K562 (cell line): Measurements from ENCODE around the gene PLA2G2C. TPM values are rescaled to one million over a fixed set of nuclear protein-coding genes. Genes with fewer than 3 reads are reported as not detected.

Experiments used
- ATAC-seq: fragments of 200-7000 bp; cut with Tn5 transposase; 3 replicates; pipeline ENCODE4 v1.9.1; 2020; ENCODE audit warnings: moderate library complexity
- BruUV-seq: library from RNA; stranded (reverse); fragments of 400-500 nt; replicated peaks from 2 replicates; lab custom pipeline; 2021; lab: Mats Ljungman, UMichigan
- CTCF ChIA-PET: fragments of 300-600 bp; formaldehyde crosslinking; extraction: SDS; loops from one replicate; lab custom pipeline; 2021; ENCODE audit warnings: low intra/inter-chr PET ratio; lab: Yijun Ruan, JAX
- POLR2A ChIA-PET: fragments of 300-600, 350-650 bp; sonication (Branson Sonifier 250); formaldehyde crosslinking; extraction: SDS; loops from one replicate; lab custom pipeline; 2021; ENCODE audit warnings: antibody characterized with exemption, inconsistent platforms; lab: Yijun Ruan, JAX
- DNase-seq, 4 experiments: peaks; one replicate each; pipeline versions ENCODE4 v3.0.0 to v3.0.0-alpha.2; 2011 to 2018; ENCODE audit warnings: low spot score in 3 of 4, mixed read lengths in 3 of 4; ENCODE audit errors: extremely low read depth in 1 of 4
- FAIRE-seq: peaks from 2 replicates; lab custom pipeline; 2011; peaks lifted over from hg19 to GRCh38; lab: Jason Lieb, UNC
- H2AFZ ChIP-seq: 2 replicates; pipeline ENCODE4 v1.6.0; 2011; ENCODE audit warnings: low read depth, low read length, control low read depth, inconsistent platforms
- H3K27ac ChIP-seq: fragments of 200-600 bp; 3 replicates; pipeline ENCODE4 v1.8.0; 2011; ENCODE audit warnings: low read depth, mild to moderate bottlenecking, control low read depth, inconsistent platforms, low read length, moderate library complexity, mixed read lengths; ENCODE audit errors: extremely low read depth
- H3K27me3 ChIP-seq, 2 experiments: fragments of 300-600 bp in 1 of 2; 2 replicates in 1 of 2; 3 replicates in 1 of 2; pipeline versions ENCODE4 v1.6.0 to v1.8.0; 2011; ENCODE audit warnings: inconsistent platforms in 2 of 2, low read length in 2 of 2, mild to moderate bottlenecking in 1 of 2, mixed read lengths in 1 of 2, moderate library complexity in 1 of 2; ENCODE audit not compliant: control insufficient read depth in 2 of 2, insufficient read depth in 2 of 2
- H3K36me3 ChIP-seq: fragments of 300-600 bp; 3 replicates; pipeline ENCODE4 v1.8.0; 2011; ENCODE audit warnings: mild to moderate bottlenecking, low read length, inconsistent platforms; ENCODE audit not compliant: control insufficient read depth, insufficient read depth
- H3K4me1 ChIP-seq, 2 experiments: fragments of 200-600 bp in 1 of 2; replicated peaks in 1 of 2; 2 replicates in 1 of 2; 3 replicates in 1 of 2; pipeline versions ENCODE4 v1.5.1 to v1.8.0; 2011; ENCODE audit warnings: inconsistent platforms in 2 of 2, low read length in 2 of 2, mild to moderate bottlenecking in 1 of 2, mixed read lengths in 1 of 2, moderate library complexity in 1 of 2; ENCODE audit not compliant: control insufficient read depth in 2 of 2, insufficient read depth in 2 of 2
- H3K4me2 ChIP-seq: 2 replicates; pipeline ENCODE4 v1.6.1; 2011; ENCODE audit warnings: low read length, control low read depth, inconsistent platforms, mixed read lengths; ENCODE audit not compliant: insufficient read depth
- H3K4me3 ChIP-seq: fragments of 200-600 bp; sonication (generic), shearing (Covaris generic); 2 replicates; pipeline ENCODE4 v1.5.1; 2016; ENCODE audit warnings: control low read depth, inconsistent platforms
- H3K79me2 ChIP-seq: fragments of 200-600 bp; 3 replicates; pipeline ENCODE4 v1.8.0; 2011; ENCODE audit warnings: low read length, inconsistent platforms; ENCODE audit not compliant: control insufficient read depth, insufficient read depth
- H3K9ac ChIP-seq, 2 experiments: 2 replicates each; pipeline versions ENCODE4 v1.6.0 to v1.6.1; 2011; ENCODE audit warnings: low read depth in 2 of 2, low read length in 2 of 2, control low read depth in 1 of 2, inconsistent platforms in 1 of 2, mild to moderate bottlenecking in 1 of 2, mixed read lengths in 1 of 2; ENCODE audit not compliant: insufficient read depth in 1 of 2
- H3K9me1 ChIP-seq: one replicate; pipeline ENCODE4 v1.6.0; 2011; ENCODE audit warnings: inconsistent platforms, mild to moderate bottlenecking, low read length, moderate library complexity; ENCODE audit not compliant: control insufficient read depth, insufficient read depth
- H3K9me3 ChIP-seq: replicated peaks from 2 replicates; pipeline ENCODE4 v1.5.1; 2011; ENCODE audit warnings: low read depth, low read length, inconsistent platforms; ENCODE audit not compliant: control insufficient read depth, insufficient read depth
- H4K20me1 ChIP-seq: replicated peaks from 2 replicates; pipeline ENCODE4 v1.6.1; 2011; ENCODE audit warnings: low read length, inconsistent platforms, mixed read lengths; ENCODE audit not compliant: control insufficient read depth, insufficient read depth
- CBX5 ChIP-seq: IDR thresholded peaks from 2 replicates; pipeline ENCODE4 v1.6.1; 2014; ENCODE audit warnings: low read depth, borderline replicate concordance
- MTA2 ChIP-seq: fragments of 450-650 bp; IDR thresholded peaks from 2 replicates; pipeline ENCODE4 v1.6.1; 2016; ENCODE audit warnings: low read depth
- NCOA4 ChIP-seq: fragments of 450-650 bp; IDR thresholded peaks from 2 replicates; pipeline ENCODE4 v1.6.1; 2018; ENCODE audit warnings: mild to moderate bottlenecking; ENCODE audit not compliant: partially characterized antibody
- NCOA6 ChIP-seq: fragments of 450-650 bp; IDR thresholded peaks from 2 replicates; pipeline ENCODE4 v1.6.1; 2017; ENCODE audit warnings: mild to moderate bottlenecking
- POLR2AphosphoS5 ChIP-seq: IDR thresholded peaks from 2 replicates; pipeline ENCODE4 v1.6.1; 2011; ENCODE audit warnings: mild to moderate bottlenecking, low read depth, low read length, moderate library complexity; ENCODE audit not compliant: control insufficient read depth, insufficient read depth
- RB1 ChIP-seq: fragments of 450-650 bp; IDR thresholded peaks from 2 replicates; pipeline ENCODE4 v1.6.1; 2017; ENCODE audit warnings: low read depth, mild to moderate bottlenecking
- SMAD1 ChIP-seq: fragments of 150-350 bp; IDR thresholded peaks from 2 replicates; pipeline ENCODE4 v1.6.1; 2014; ENCODE audit warnings: low read length, low read depth; ENCODE audit not compliant: partially characterized antibody
- ZNF436 ChIP-seq: fragments of 250-450, 450-650 bp; sonication (Bioruptor Pico); formaldehyde crosslinking; IDR thresholded peaks from 2 replicates; pipeline ENCODE4 v1.7.0; 2020; ENCODE audit warnings: mild to moderate bottlenecking
- ZNF77 ChIP-seq: fragments of 250-450 bp; sonication (Bioruptor Pico); IDR thresholded peaks from 2 replicates; pipeline ENCODE4 v1.5.0; 2020
- ZSCAN32 ChIP-seq: fragments of 450-650 bp; formaldehyde crosslinking; IDR thresholded peaks from 2 replicates; pipeline ENCODE4 v1.4.0; 2020; ENCODE audit warnings: mild to moderate bottlenecking, moderate library complexity
- WGBS: fragments of 100-300 bp; shearing (Covaris generic); methylation state at CpG from one replicate; pipeline ENCODE4 v1.1.6; 2016; ENCODE audit warnings: low coverage, mixed read lengths; ENCODE audit not compliant: insufficient coverage; ENCODE audit errors: missing lambda C conversion rate; 5-methylcytosine and 5-hydroxymethylcytosine counted together
- in situ Hi-C: fragments of 300-500 bp; cut with MboI; formaldehyde crosslinking; loops from 4 replicates; pipeline ENCODE4 v1.15.0; 2018; ENCODE audit warnings: inconsistent platforms, mixed read lengths
- intact Hi-C: fragments of 100-400 bp; cut with micrococcal nuclease; formaldehyde crosslinking; loops from 2 replicates; pipeline ENCODE4 v1.14.2; 2022
- polyA plus RNA-seq, 8 experiments: library from polyadenylated mRNA; depleted of rRNA in 4 of 8; stranded (reverse) in 5 of 8; unstranded in 3 of 8; fragments of >200 nt; fragmentation: Nextera tagmentation in 2 of 8; fragmentation: Illumina TruSeq in 1 of 8; extraction: Ambion mirVana in 2 of 8; extraction: Trizol in 1 of 8; gene quantifications; 2 replicates each; pipeline versions ENCODE4 v1.2.1 to v1.2.3, GENCODE V29; 2011 to 2014; ENCODE audit warnings: inconsistent platforms in 1 of 8, missing spikeins in 1 of 8
- total RNA-seq, 7 experiments: library from RNA; depleted of rRNA in 6 of 7; stranded (reverse); fragments of >200 nt in 6 of 7; fragmentation: Illumina TruSeq in 2 of 7; extraction: Trizol in 2 of 7; gene quantifications; 2 replicates each; pipeline versions ENCODE4 v1.2.1 to v1.2.3, GENCODE V29; 2011 to 2021; ENCODE audit warnings: low replicate concordance in 1 of 7
- TF ChIP-seq, protein P1 (sequence below): IDR thresholded peaks from 2 replicates; pipeline ENCODE4 v1.6.1; 2016; ENCODE audit warnings: missing genetic modification characterization, missing compliant biosample characterization

PLA2G2C gene
- total and polyA plus RNA-seq, 9 of the 15 experiments (the other 6 are each of a cell fraction or from before 2014, with no cell fraction given): 0.14 to 0.49 (median 0.21) TPM

DNA sequence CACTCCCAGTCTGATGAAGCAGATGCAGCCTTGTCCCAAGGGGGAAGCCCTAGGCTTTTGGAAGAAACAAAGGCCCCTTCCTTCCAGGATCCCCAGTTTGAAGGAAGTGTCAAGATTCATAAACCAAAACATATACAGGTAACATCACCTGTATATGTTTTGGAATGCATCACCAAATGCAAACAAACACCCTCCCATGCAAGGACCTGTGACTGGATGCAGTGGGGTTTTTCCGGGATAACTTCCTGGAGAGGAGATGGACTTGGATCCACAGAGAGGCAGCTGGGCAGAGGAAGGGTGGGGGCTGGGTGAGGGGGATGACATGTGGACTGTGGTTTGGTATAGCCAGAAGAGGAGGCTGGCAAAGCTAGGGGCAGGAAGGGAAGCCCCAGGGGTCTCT, 48.7 kb downstream of the PLA2G2C start:
- no peaks in the 10 kb centered on the region for H3K79me2 ChIP-seq
- no peak for ATAC-seq
- CTCF ChIA-PET: no interaction called here
- no peak overlapping the region for H3K4me2 ChIP-seq
- in situ Hi-C loops (no loop called here), intact Hi-C loops (no loop called here)
- H3K4me3 ChIP-seq: no peak overlapping the region
- DNase-seq: no peak
- H3K27ac ChIP-seq: no peak overlapping the region
- H4K20me1 ChIP-seq: no peaks in the 10 kb centered on the region
- FAIRE-seq: no peak
- POLR2A ChIA-PET: no interaction called here
- no TSS peak for BruUV-seq
- 0% methylated on average over 1 of the region's 1 CpG for WGBS
- peaks cover 5 to 56% of the 10 kb centered on the region in 2 experiments; a peak in 2 of 5 replicates for H3K27me3 ChIP-seq
- H3K9ac ChIP-seq: no peak overlapping the region
- TF ChIP-seq ZNF436: no peak
- no peak for TF ChIP-seq MTA2
- no peak for TF ChIP-seq RB1
- no peak for TF ChIP-seq POLR2AphosphoS5
- no peak for TF ChIP-seq NCOA4
- TF ChIP-seq NCOA6: no peak
- TF ChIP-seq, protein P1, sequence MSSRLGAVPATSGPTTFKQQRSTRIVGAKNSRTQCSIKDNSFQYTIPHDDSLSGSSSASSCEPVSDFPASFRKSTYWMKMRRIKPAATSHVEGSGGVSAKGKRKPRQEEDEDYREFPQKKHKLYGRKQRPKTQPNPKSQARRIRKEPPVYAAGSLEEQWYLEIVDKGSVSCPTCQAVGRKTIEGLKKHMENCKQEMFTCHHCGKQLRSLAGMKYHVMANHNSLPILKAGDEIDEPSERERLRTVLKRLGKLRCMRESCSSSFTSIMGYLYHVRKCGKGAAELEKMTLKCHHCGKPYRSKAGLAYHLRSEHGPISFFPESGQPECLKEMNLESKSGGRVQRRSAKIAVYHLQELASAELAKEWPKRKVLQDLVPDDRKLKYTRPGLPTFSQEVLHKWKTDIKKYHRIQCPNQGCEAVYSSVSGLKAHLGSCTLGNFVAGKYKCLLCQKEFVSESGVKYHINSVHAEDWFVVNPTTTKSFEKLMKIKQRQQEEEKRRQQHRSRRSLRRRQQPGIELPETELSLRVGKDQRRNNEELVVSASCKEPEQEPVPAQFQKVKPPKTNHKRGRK (tag): no peak
- TF ChIP-seq ZSCAN32 (CRISPR knock-in tag): no peak
- TF ChIP-seq CBX5: no peak
- TF ChIP-seq SMAD1: no peak
- TF ChIP-seq ZNF77 (CRISPR knock-in tag): no peak
- H3K36me3 ChIP-seq: no peaks in the 10 kb centered on the region
- H3K9me1 ChIP-seq: no peaks in the 10 kb centered on the region
- H3K4me1 ChIP-seq: no peaks in the 10 kb centered on the region
- no peaks in the 10 kb centered on the region for H3K9me3 ChIP-seq
- no peak overlapping the region for H2AFZ ChIP-seq
